B cell (primary cell): ENCODE data around the gene SLC43A1. TPM values are rescaled to one million over a fixed set of nuclear protein-coding genes. Genes with fewer than 3 reads are reported as not detected.
"Not testable (repeated sequence)": the region's sequence is repeated elsewhere in the genome, so short reads cannot be mapped to it uniquely, and the experiment has no call there.

Source experiments
- ATAC-seq: fragments of 200-7000 bp; cut with Tn5 transposase; one replicate; pipeline ENCODE4 v1.10.0; 2021; ENCODE audit warnings: low read depth, mild to moderate bottlenecking, moderate number of reproducible peaks, moderate library complexity
- CTCF ChIA-PET: fragments of 350-600 bp; sonication (Branson Sonifier 250); formaldehyde crosslinking; loops from one replicate; lab custom pipeline; 2021; ENCODE audit warnings: antibody characterized with exemption, inconsistent platforms; lab: Charles Lee
- POLR2A ChIA-PET: fragments of 350-600 bp; sonication (Branson Sonifier 250); formaldehyde crosslinking; loops from one replicate; lab custom pipeline; 2021; ENCODE audit warnings: antibody characterized with exemption; lab: Charles Lee
- DNase-seq: peaks from one replicate; pipeline ENCODE4 v3.0.0; 2013
- H2AFZ ChIP-seq: 2 replicates; pipeline ENCODE4 v1.6.1; 2012; ENCODE audit warnings: mild to moderate bottlenecking, low read depth, low read length; ENCODE audit not compliant: insufficient read depth, poor library complexity, severe bottlenecking
- H3K27ac ChIP-seq, 2 donors: 1 replicate in 1 of 2; 2 replicates in 1 of 2; pipeline ENCODE4 v1.5.1; 2012 to 2013; ENCODE audit warnings: low read length in 2 of 2, mild to moderate bottlenecking in 2 of 2, moderate library complexity in 1 of 2
- H3K27me3 ChIP-seq, 4 experiments: fragments of 200-600 bp in 1 of 4; sonication (generic) in 1 of 4; replicated peaks in 1 of 4; 1 replicate in 2 of 4; 2 replicates in 2 of 4; pipeline versions ENCODE4 v1.6.1 to v1.7.0; 2013 to 2016; ENCODE audit warnings: low read length in 3 of 4, mild to moderate bottlenecking in 2 of 4, mixed read lengths in 1 of 4, moderate library complexity in 1 of 4; ENCODE audit not compliant: insufficient read depth in 4 of 4, control insufficient read depth in 3 of 4; ENCODE audit errors: control extremely low read depth in 1 of 4
- H3K36me3 ChIP-seq, 2 experiments: replicated peaks in 1 of 2; 1 replicate in 1 of 2; 2 replicates in 1 of 2; pipeline versions ENCODE4 v1.6.1 to v1.7.1; 2013; ENCODE audit warnings: low read length in 1 of 2; ENCODE audit not compliant: insufficient read depth in 2 of 2, control insufficient read depth in 1 of 2; ENCODE audit errors: control extremely low read depth in 1 of 2, extremely low read depth in 1 of 2
- H3K4me1 ChIP-seq, 2 donors: fragments of 200-600 bp in 1 of 2; sonication (generic) in 1 of 2; 1 replicate in 1 of 2; 2 replicates in 1 of 2; pipeline versions ENCODE4 v1.5.1 to v1.6.1; 2013 to 2017; ENCODE audit warnings: low read length in 2 of 2; ENCODE audit not compliant: control insufficient read depth in 2 of 2, insufficient read depth in 2 of 2
- H3K4me2 ChIP-seq: replicated peaks from 2 replicates; pipeline ENCODE3; 2012; ENCODE audit warnings: mild to moderate bottlenecking, low read depth, low read length; ENCODE audit not compliant: poor library complexity, severe bottlenecking
- H3K4me3 ChIP-seq, 5 experiments: fragments of 200-600 bp in 1 of 5; sonication (generic) in 1 of 5; 1 replicate in 3 of 5; 2 replicates in 2 of 5; pipeline versions ENCODE4 v1.5.1 to v1.7.0; 2011 to 2016; ENCODE audit warnings: low read length in 4 of 5, mild to moderate bottlenecking in 4 of 5, low read depth in 2 of 5, control low read depth in 1 of 5, moderate library complexity in 1 of 5; ENCODE audit not compliant: insufficient read depth in 1 of 5; ENCODE audit errors: control extremely low read depth in 1 of 5, extremely low read depth in 1 of 5
- H3K79me2 ChIP-seq: fragments of 200-600 bp; sonication (generic); one replicate; pipeline ENCODE4 v1.6.0; 2016; ENCODE audit warnings: low read length; ENCODE audit not compliant: control insufficient read depth, insufficient read depth
- H3K9ac ChIP-seq: fragments of 200-600 bp; sonication (generic); 2 replicates; pipeline ENCODE4 v1.6.1; 2017; ENCODE audit warnings: mild to moderate bottlenecking, low read length, moderate library complexity
- H3K9me3 ChIP-seq, 3 donors: one replicate each; pipeline versions ENCODE4 v1.6.1 to v1.7.1; 2013; ENCODE audit warnings: low read length in 2 of 3; ENCODE audit not compliant: control insufficient read depth in 2 of 3, insufficient read depth in 1 of 3; ENCODE audit errors: control extremely low read depth in 1 of 3
- H4K20me1 ChIP-seq: 2 replicates; pipeline ENCODE4 v1.6.0; 2012; ENCODE audit warnings: mild to moderate bottlenecking, low read length; ENCODE audit not compliant: insufficient read depth, control insufficient read depth, poor library complexity, severe bottlenecking
- H3K27ac Mint-ChIP-seq: one replicate; pipeline ENCODE4 v1.8.0; 2021; ENCODE audit warnings: mixed read lengths
- H3K27me3 Mint-ChIP-seq: one replicate; pipeline ENCODE4 v1.8.0; 2021; ENCODE audit warnings: mixed read lengths
- H3K4me1 Mint-ChIP-seq: one replicate; pipeline ENCODE4 v1.8.0; 2021; ENCODE audit warnings: mixed read lengths
- H3K4me3 Mint-ChIP-seq: one replicate; pipeline ENCODE4 v1.8.0; 2021; ENCODE audit warnings: mixed read lengths
- H3K9me3 Mint-ChIP-seq: one replicate; pipeline ENCODE4 v1.8.0; 2022; ENCODE audit warnings: mixed read lengths; ENCODE audit not compliant: insufficient read depth
- EZH2 ChIP-seq: IDR thresholded peaks from 2 replicates; pipeline ENCODE4 v1.6.1; 2012; ENCODE audit warnings: borderline replicate concordance, low read depth, mild to moderate bottlenecking, moderate library complexity, low read length; ENCODE audit not compliant: insufficient read depth, poor library complexity, severe bottlenecking
- WGBS: methylation state at CpG from one replicate; pipeline ENCODE4 v1.1.5; 2013; ENCODE audit warnings: missing lambda C conversion rate; ENCODE audit not compliant: insufficient coverage; 5-methylcytosine and 5-hydroxymethylcytosine counted together
- intact Hi-C: fragments of 100-400 bp; cut with micrococcal nuclease; formaldehyde crosslinking; loops from one replicate; pipeline ENCODE4 v1.10.0; 2022
- polyA plus RNA-seq: library from polyadenylated mRNA; depleted of rRNA; stranded (reverse); fragments of >200 nt; gene quantifications from 2 replicates; pipeline ENCODE4 v1.2.3, GENCODE V29; 2012
- total RNA-seq, 2 donors: library from RNA; stranded (reverse); fragments of 120-200 nt in 1 of 2; gene quantifications; 1 replicate in 1 of 2; 2 replicates in 1 of 2; pipeline versions ENCODE4 v1.2.3 to v1.2.4, GENCODE V29; 2013 to 2022
- TF ChIP-seq, protein P1 (sequence below): fragments of 200-600 bp; IDR thresholded peaks from one replicate; pipeline ENCODE4 v1.8.0; 2022; ENCODE audit warnings: antibody characterized with exemption, mild to moderate bottlenecking

The SLC43A1 gene
- total and polyA plus RNA-seq, 2 donors (not counting 1 experiment from before 2014, with no cell fraction given) = 3.7 to 6.4 TPM

- ChIA-PET POLR2A (no interaction called here), CTCF (interaction anchor here (0.6 to 1.3 kb wide), 3 partner anchors 27 to 46 kb away, joined by 3 to 4 read pairs (median 3); no protein-coding TSS in a partner anchor)
- no peaks in the 10 kb centered on the region for H3K27me3 ChIP-seq
- no peak for TF ChIP-seq EZH2
- TF ChIP-seq, protein P1, sequence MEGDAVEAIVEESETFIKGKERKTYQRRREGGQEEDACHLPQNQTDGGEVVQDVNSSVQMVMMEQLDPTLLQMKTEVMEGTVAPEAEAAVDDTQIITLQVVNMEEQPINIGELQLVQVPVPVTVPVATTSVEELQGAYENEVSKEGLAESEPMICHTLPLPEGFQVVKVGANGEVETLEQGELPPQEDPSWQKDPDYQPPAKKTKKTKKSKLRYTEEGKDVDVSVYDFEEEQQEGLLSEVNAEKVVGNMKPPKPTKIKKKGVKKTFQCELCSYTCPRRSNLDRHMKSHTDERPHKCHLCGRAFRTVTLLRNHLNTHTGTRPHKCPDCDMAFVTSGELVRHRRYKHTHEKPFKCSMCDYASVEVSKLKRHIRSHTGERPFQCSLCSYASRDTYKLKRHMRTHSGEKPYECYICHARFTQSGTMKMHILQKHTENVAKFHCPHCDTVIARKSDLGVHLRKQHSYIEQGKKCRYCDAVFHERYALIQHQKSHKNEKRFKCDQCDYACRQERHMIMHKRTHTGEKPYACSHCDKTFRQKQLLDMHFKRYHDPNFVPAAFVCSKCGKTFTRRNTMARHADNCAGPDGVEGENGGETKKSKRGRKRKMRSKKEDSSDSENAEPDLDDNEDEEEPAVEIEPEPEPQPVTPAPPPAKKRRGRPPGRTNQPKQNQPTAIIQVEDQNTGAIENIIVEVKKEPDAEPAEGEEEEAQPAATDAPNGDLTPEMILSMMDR = no peak
- no peak overlapping the region for H2AFZ ChIP-seq
- H3K4me3 ChIP-seq = no peak overlapping the region
- intact Hi-C loops = no loop called here
- H3K27ac ChIP-seq = no peak overlapping the region
- H3K4me2 ChIP-seq = no peak overlapping the region
- no peak overlapping the region for H3K9ac ChIP-seq
- H3K27ac Mint-ChIP-seq = no peak overlapping the region
- H3K4me1 ChIP-seq = no peaks in the 10 kb centered on the region
- DNase-seq = no peak
- no peaks in the 10 kb centered on the region for H4K20me1 ChIP-seq
- H3K27me3 Mint-ChIP-seq = no peaks in the 10 kb centered on the region
- 100% methylated on average over 1 of the region's 1 CpG for WGBS
- no peaks in the 10 kb centered on the region for H3K4me1 Mint-ChIP-seq
- H3K9me3 Mint-ChIP-seq = no peaks in the 10 kb centered on the region
- no peak overlapping the region for H3K4me3 Mint-ChIP-seq
- no peaks in the 10 kb centered on the region for H3K9me3 ChIP-seq
- ATAC-seq = no peak
- H3K36me3 ChIP-seq = no peaks in the 10 kb centered on the region
- H3K79me2 ChIP-seq = no peaks in the 10 kb centered on the region
These were observed 23.8 kb upstream of the SLC43A1 start for GRCh38 chr11:57539342-57539741.

GRCh38 chr11:57536947-57537619 is 21.6 kb upstream of the SLC43A1 start, which contains the start of gene SMTNL1:
Gene SMTNL1, plus strand, starts transcription at chr11:57537595. Its CDS starts 5,048 bp downstream, at chr11:57542643.
- ChIA-PET CTCF (interaction anchor here (1.0 kb wide), 2 partner anchors 14 to 48 kb away, joined by 3 read pairs; no protein-coding TSS in a partner anchor), POLR2A (no interaction called here)
- intact Hi-C loops = no loop called here
- H3K4me3 Mint-ChIP-seq = no peak within 1 kb of the TSS
- H3K9me3 Mint-ChIP-seq = no peaks in the 10 kb centered on the region
- Histone ChIP-seq H3K4me1 (no peaks in the 10 kb centered on the region), H3K9me3 (no peaks in the 10 kb centered on the region), H3K4me3 (no peak within 1 kb of the TSS), H3K79me2 (no peaks in the 10 kb centered on the region), H3K36me3 (no peaks in the 10 kb centered on the region), H3K9ac (no peak within 1 kb of the TSS), H3K27ac (no peak within 1 kb of the TSS), H4K20me1 (no peaks in the 10 kb centered on the region), H2AFZ (no peak within 1 kb of the TSS), H3K27me3 (no peaks in the 10 kb centered on the region), H3K4me2 (no peak within 1 kb of the TSS)
- TF ChIP-seq EZH2 = no peak
- TF ChIP-seq, protein P1 = no peak
- no peaks in the 10 kb centered on the region for H3K4me1 Mint-ChIP-seq
- no peak for ATAC-seq
- no peaks in the 10 kb centered on the region for H3K27me3 Mint-ChIP-seq
- 86% methylated on average over 13 of the region's 14 CpGs for WGBS
- no peak for DNase-seq
- H3K27ac Mint-ChIP-seq = no peak within 1 kb of the TSS

GRCh38 chr11:57534449-57534848 is 18.9 kb upstream of the SLC43A1 start:
- not testable (repeated sequence) for ATAC-seq

More at GRCh38 chr11:57534449-57534848, 18.9 kb upstream of the SLC43A1 start:
- H3K4me2 ChIP-seq, H3K27me3 Mint-ChIP-seq, DNase-seq, H3K27me3 ChIP-seq, H2AFZ ChIP-seq, H3K27ac ChIP-seq, H3K9me3 Mint-ChIP-seq, H3K36me3 ChIP-seq, H3K4me3 Mint-ChIP-seq, H3K4me3 ChIP-seq, H3K9me3 ChIP-seq, H3K9ac ChIP-seq, H4K20me1 ChIP-seq, H3K27ac Mint-ChIP-seq: not testable (repeated sequence)
- peaks cover 21% of the 10 kb centered on the region for H3K4me1 Mint-ChIP-seq
- H3K79me2 ChIP-seq = peaks cover 11% of the 10 kb centered on the region
- intact Hi-C loops = loop anchor here (5.0 kb wide), 1 partner anchor 108 kb away; no protein-coding TSS in a partner anchor
- CTCF ChIA-PET = interaction anchor here (0.7 to 11.8 kb wide), 5 partner anchors 9 to 140 kb away, joined by 3 to 355 read pairs (median 4); no protein-coding TSS in a partner anchor
- peaks cover 13 to 15% of the 10 kb centered on the region in 2 donors for H3K4me1 ChIP-seq
- 97% methylated on average over 5 of the region's 7 CpGs for WGBS
- POLR2A ChIA-PET = interaction anchor here (0.7 kb wide), 1 partner anchor 17 kb away, joined by 3 read pairs; no protein-coding TSS in a partner anchor
